ENCODE data around the gene PRCP. TPM values are rescaled to one million over a fixed set of nuclear protein-coding genes. Genes with fewer than 3 reads are reported as not detected.

Gene PRCP
- polyA plus RNA-seq, 6 donors from 2014 or later, result 133 to 176 (median 152) TPM

DNA sequence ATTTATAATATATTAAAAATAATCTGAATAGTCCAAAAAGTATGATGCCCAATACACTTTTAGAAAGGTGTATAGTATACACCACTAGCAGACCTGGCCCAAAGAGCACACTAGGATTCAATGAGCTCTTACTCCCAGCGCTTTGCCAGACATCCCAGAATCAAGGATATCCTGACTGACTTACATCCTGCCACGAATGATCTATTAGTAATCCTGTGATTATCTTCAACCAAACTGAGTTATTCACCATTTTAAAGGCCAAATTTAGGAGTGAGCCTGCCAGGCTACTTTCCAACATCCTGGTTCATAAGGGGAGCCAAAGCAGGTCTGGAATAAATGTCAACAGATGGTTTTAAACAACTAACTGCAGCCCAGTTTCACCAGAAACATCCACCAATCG lies 105.7 kb downstream of the PRCP start:
- DNase-seq (no peak), ATAC-seq (ENCODE audit: low read depth in 2 of 2) (no peak)
- Mint-ChIP-seq H3K4me3 (no peak overlapping the region), H3K27ac (no peak overlapping the region), H3K27me3 (peaks cover 2 to 16% (median 6%) of the 10 kb centered on the region in 3 donors), H3K9me3 (no peaks in the 10 kb centered on the region), H3K4me1 (no peaks in the 10 kb centered on the region), H3K36me3 (no peaks in the 10 kb centered on the region)

DNA sequence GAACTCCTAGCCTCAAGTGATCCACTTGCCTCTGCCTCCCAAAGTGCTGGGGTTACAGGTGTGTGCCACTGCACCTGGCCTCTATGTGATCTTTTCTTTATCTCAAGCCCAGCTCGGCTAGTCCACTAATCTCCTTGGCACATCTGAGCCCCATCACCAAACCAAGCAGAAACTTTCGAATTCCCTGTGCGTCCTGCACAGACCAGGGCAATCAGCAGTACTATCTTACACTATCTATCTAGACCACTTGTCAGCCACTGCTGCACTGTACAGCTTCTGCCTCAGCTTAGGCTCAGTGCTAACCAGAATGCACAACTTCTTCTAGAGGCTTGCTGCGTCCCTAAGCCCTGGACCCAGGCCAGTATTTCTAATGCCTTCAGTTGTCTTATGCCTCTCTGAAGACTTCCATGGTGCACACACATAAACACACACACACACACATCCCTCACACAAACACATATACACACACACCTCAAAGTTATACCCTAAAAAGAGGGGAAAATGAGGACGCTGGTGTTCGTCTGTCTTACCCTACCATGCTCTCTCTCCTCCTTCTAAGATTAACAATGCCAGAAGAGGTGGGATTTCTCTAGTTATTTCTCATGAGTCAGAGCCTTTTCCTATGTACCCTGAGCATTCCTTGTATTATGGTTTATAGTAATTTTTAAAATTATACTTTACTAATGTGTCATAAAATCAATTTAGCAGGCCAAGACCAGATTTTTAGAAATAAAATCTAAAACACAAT lies 107.2 kb downstream of the PRCP start:
- Mint-ChIP-seq H3K27ac (no peak overlapping the region), H3K36me3 (no peaks in the 10 kb centered on the region), H3K27me3 (peaks cover 0 to 8% (median 0%) of the 10 kb centered on the region in 3 donors), H3K4me1 (no peaks in the 10 kb centered on the region), H3K9me3 (no peaks in the 10 kb centered on the region), H3K4me3 (no peak overlapping the region)
- DNase-seq (no peak), ATAC-seq (ENCODE audit: low read depth in 2 of 2) (no peak)

DNA sequence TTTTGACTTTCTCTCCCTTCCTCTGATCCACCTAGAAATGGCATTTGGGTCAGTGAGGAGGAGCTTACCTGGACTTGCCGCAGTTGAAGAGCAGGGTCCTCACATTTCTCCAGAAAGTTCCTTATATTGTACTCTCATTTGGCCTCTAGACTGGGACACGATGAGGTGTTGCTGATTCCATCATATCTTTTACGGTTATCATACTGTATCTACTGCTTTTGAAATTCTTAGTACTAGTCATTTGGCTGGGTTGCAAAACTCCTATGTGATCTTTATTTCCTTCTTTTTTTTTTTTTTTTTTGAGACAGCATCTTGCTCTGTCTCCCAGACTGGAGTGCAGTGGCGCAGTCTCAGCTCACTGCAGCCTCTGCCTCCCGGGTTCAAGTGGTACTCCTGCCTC lies 107.9 kb downstream of the PRCP start:
- DNase-seq (no peak), ATAC-seq (ENCODE audit: low read depth in 2 of 2) (no peak)
- Mint-ChIP-seq H3K27ac (no peak overlapping the region), H3K36me3 (no peaks in the 10 kb centered on the region), H3K9me3 (no peaks in the 10 kb centered on the region), H3K27me3 (peaks cover 0 to 2% (median 0%) of the 10 kb centered on the region in 3 donors), H3K4me1 (no peaks in the 10 kb centered on the region), H3K4me3 (no peak overlapping the region)

DNA sequence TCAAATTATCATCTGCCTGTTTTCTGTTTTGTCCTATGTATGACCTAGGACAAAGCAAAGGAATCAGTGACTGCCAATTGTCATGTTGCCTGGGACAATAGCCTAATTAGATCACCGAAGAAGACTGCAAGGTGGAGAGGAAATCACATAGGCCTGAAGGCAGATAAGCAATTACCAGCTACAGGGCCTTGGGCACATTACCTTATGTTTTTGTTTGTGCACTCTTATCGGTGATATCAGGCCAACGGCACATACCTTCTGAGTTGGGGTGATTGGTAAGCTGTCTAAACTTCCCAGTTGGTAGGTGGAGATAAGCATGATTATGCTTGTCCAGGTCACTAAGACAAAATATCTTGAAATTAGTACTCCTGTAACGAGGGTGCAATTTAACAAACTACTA lies 108.5 kb downstream of the PRCP start:
- no peaks in the 10 kb centered on the region for H3K36me3 Mint-ChIP-seq
- DNase-seq, result no peak
- no peak for ATAC-seq (ENCODE audit: low read depth in 2 of 2)
- no peaks in the 10 kb centered on the region for H3K9me3 Mint-ChIP-seq
- H3K4me3 Mint-ChIP-seq, result no peak overlapping the region
- no peaks in the 10 kb centered on the region for H3K27me3 Mint-ChIP-seq
- H3K4me1 Mint-ChIP-seq, result no peaks in the 10 kb centered on the region
- no peak overlapping the region for H3K27ac Mint-ChIP-seq

DNA sequence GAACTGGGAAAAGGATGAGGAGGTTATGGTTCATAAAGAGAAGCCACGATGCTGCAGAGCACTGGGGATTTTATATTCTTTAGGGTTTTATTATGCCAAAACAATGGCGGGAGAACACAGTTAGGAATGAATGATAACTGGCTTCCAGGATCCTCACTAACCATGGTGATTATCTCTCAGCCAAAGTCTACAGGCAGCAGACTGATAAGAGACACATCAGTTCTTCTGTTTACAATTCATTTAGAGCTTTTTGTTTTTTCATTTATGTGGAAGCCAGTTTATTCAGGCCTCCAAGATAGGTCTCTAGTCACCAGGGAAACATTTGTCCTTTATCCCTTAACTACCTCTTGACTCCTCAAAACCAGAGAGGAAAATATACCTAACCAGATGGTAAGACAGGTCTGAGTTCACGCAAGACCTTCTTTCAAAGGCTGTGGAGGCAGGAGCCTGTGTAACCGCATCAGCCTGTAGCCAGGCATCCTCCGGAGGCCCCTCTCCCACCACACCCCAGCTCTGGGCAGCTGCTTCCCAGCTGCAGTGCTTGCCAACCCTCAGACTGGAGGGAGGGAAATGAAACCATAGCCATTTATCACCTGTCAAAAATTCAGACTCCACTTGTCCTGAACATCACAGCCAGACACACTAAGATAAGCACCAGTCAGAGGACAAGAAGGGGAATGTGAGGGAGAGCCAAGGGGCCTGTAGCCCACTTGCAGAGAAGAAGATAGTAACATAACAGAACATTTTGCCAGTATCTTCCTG lies 109.3 kb downstream of the PRCP start:
- no peaks in the 10 kb centered on the region for H3K9me3 Mint-ChIP-seq
- no peak overlapping the region for H3K4me3 Mint-ChIP-seq
- H3K27me3 Mint-ChIP-seq, result peaks cover 0 to 5% (median 0%) of the 10 kb centered on the region in 3 donors
- DNase-seq (no peak), ATAC-seq (ENCODE audit: low read depth in 2 of 2) (no peak)
- no peak overlapping the region for H3K27ac Mint-ChIP-seq
- H3K4me1 Mint-ChIP-seq, result no peaks in the 10 kb centered on the region
- no peaks in the 10 kb centered on the region for H3K36me3 Mint-ChIP-seq

DNA sequence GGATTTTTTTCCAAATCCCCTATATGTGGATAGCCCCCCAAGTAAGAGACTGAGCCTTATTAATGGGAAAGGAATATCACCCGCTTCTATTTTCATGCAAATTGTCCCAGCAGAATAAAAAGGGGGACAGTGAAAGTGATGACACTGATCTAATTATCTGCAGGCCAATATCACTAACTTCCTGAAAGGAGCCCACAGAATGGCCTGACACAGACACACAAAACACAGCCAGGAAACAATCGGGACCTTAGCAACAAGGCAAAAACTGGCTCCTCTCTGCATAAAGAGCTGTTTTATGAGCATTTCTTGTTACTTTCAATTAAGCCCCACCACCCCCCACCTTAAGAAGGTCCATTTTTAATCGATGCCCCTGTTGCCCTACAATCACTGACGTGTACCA lies 112.2 kb downstream of the PRCP start:
- no peaks in the 10 kb centered on the region for H3K36me3 Mint-ChIP-seq
- H3K9me3 Mint-ChIP-seq, result peaks cover 0 to 9% (median 2%) of the 10 kb centered on the region in 7 donors
- no peaks in the 10 kb centered on the region for H3K4me1 Mint-ChIP-seq
- no peak overlapping the region for H3K4me3 Mint-ChIP-seq
- H3K27ac Mint-ChIP-seq, result no peak overlapping the region
- H3K27me3 Mint-ChIP-seq, result peaks cover 5 to 14% (median 5%) of the 10 kb centered on the region in 3 donors
- no peak for ATAC-seq (ENCODE audit: low read depth in 2 of 2)
- DNase-seq, result no peak

DNA sequence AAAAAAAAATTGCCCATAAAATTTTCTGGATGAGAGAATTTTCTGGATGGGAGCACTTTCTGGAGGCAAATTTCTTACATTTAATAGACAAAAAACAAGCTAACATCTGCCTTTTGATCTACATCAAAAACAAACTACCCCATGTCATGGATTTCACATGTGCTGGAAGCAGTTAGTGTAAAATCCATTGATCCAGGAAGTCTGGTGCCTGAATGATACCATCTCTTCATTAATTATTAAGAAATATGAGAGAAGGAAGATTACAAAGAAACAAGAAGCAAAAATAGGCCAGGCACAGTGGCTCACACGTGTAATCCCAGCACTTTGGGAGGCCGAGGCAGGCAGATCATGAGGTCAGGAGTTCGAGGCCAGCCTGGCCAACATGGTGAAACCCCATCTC lies 113.4 kb downstream of the PRCP start:
- Mint-ChIP-seq H3K27ac (no peak overlapping the region), H3K9me3 (peaks cover 4 to 21% (median 9%) of the 10 kb centered on the region in 7 donors), H3K4me3 (no peak overlapping the region), H3K4me1 (no peaks in the 10 kb centered on the region), H3K27me3 (peaks cover 5 to 22% (median 5%) of the 10 kb centered on the region in 3 donors), H3K36me3 (peaks cover 0 to 7% of the 10 kb centered on the region in 2 donors)
- ATAC-seq (ENCODE audit: low read depth in 2 of 2) (no peak), DNase-seq (no peak)

DNA sequence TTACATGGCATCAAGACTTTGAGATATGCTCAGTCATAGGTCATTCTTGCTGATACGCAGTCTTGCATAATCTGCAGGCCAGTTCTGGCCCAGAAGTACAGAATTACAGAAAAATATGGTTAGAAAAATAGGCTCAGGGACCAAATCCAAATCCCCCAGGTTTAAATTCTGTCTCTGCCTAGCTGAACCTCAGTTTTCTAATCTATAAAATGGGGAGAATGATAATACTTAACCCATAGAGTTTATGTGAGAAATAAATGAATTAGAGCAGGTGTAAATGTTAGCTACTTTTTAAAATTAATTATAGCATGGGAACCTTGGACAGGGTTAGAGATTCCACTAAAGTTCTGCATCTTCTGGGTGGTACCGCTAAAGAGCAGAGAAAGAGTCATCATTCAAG lies 114.2 kb downstream of the PRCP start:
- H3K27me3 Mint-ChIP-seq, result peaks cover 9 to 22% (median 12%) of the 10 kb centered on the region in 3 donors
- H3K36me3 Mint-ChIP-seq, result peaks cover 0 to 14% of the 10 kb centered on the region in 2 donors
- H3K4me1 Mint-ChIP-seq, result no peaks in the 10 kb centered on the region
- no peak overlapping the region for H3K27ac Mint-ChIP-seq
- peaks cover 9 to 28% (median 13%) of the 10 kb centered on the region in 7 donors for H3K9me3 Mint-ChIP-seq
- H3K4me3 Mint-ChIP-seq, result no peak overlapping the region
- ATAC-seq (ENCODE audit: low read depth in 2 of 2) (no peak), DNase-seq (no peak)

DNA sequence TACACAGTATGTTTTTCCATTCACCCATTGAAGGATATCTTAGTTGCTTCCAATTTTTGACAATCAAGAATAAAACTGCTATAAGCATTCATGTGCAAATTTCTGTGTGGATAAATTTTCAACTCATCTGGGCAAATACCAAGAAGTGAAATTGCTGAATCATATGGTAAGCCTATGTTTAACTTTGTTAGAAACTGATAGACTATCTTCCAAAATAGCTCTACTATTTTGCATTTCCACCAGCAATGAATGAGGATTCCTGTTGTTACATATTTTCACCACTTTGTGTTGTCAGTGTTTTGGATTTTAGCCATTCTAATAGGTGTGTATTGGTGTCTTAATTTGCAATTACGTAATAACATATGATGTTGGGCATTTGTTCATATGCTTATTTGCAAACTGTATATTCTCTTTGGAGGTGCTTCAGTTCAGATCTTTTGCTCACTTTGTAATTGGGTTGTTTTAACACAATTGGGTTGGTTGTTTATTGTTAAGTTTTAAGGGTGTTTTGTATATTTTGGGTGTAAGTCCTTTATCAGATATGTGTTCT lies 117.3 kb downstream of the PRCP start:
- Mint-ChIP-seq H3K9me3 (peaks cover 12 to 42% (median 15%) of the 10 kb centered on the region in 7 donors), H3K4me1 (no peaks in the 10 kb centered on the region), H3K36me3 (peaks cover 0 to 16% of the 10 kb centered on the region in 2 donors), H3K27me3 (peaks cover 9 to 40% (median 29%) of the 10 kb centered on the region in 3 donors), H3K27ac (no peak overlapping the region), H3K4me3 (no peak overlapping the region)
- no peak for DNase-seq
- ATAC-seq (ENCODE audit: low read depth in 2 of 2), result no peak

DNA sequence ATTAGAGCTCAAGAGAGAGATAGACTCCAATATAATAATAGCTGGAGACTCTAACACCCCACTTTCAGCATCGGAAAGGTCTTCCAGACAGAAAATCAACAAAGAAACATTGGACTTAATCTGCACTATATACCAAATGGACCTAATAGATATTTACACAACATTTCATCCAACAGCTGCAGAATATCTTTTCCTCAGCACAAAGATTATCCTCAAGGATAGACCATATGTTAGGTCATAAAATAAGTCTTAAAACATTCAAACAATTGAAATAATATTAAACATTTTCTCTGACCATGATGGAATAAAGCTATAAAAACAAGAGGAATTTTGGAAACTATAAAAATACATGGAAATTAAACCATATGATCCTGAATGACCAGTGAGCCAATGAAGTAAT lies 121.5 kb downstream of the PRCP start:
- Mint-ChIP-seq H3K4me3 (no peak overlapping the region), H3K4me1 (no peaks in the 10 kb centered on the region), H3K27me3 (peaks cover 7 to 45% (median 41%) of the 10 kb centered on the region in 3 donors), H3K9me3 (peaks cover 21 to 72% (median 30%) of the 10 kb centered on the region in 7 donors), H3K27ac (no peak overlapping the region), H3K36me3 (peaks cover 7 to 31% of the 10 kb centered on the region in 2 donors)
- DNase-seq (no peak), ATAC-seq (ENCODE audit: low read depth in 2 of 2) (no peak)

DNA sequence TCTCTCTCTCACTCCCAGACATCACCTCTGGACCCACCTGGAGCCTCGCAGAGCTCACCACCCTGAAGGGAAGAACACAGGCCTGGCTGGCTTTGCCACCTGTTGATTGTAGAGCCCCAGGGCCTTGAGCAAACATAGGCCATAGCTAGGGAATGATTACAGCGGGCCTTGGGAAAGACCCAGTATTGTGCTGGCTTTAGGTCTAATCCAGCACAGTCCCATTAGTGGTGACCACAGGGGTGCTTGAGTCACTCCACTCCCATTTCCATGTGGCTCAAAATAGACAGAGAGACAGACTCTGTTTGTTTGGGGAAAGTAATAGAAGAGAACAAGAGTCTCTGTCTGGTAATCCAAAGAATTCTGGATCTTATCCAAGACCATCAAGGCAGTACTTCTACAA lies 123.9 kb downstream of the PRCP start:
- no peak overlapping the region for H3K4me3 Mint-ChIP-seq
- H3K27me3 Mint-ChIP-seq, result peaks cover 11 to 44% (median 33%) of the 10 kb centered on the region in 3 donors
- no peak for ATAC-seq (ENCODE audit: low read depth in 2 of 2)
- H3K4me1 Mint-ChIP-seq, result no peaks in the 10 kb centered on the region
- peaks cover 7 to 21% of the 10 kb centered on the region in 2 donors for H3K36me3 Mint-ChIP-seq
- H3K9me3 Mint-ChIP-seq, result peaks cover 15 to 54% (median 25%) of the 10 kb centered on the region in 7 donors
- DNase-seq, result no peak
- H3K27ac Mint-ChIP-seq, result no peak overlapping the region

DNA sequence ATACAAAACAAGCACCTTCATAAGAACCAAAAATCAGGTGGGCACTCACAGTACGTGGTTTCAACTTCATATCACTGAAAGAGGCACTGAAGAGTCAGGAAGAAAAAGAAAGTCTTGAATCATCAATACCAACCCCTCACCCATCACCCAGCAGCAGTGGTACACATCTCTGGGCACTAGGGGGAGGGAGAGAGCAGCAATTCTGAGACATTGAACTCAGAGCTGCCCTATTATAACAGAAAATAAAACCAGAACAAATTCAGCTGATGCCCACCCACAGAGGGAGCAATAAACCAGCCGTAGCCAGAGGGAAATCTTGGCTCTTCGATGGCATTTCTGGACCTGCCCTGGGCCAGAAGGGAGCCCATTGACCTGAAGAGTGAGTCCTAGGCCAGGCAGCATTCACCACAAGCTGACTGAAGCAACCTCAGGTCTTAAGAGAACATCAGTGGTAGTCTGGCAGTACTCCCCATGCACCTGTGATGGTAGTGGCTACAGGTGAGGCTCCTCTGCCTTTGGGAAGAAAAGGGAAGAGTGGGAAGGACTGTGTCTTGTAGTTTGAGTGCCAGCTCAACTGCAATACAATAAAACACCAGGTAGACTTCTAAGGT lies 124.4 kb downstream of the PRCP start:
- Mint-ChIP-seq H3K4me1 (no peaks in the 10 kb centered on the region), H3K36me3 (peaks cover 7 to 15% of the 10 kb centered on the region in 2 donors), H3K4me3 (no peak overlapping the region), H3K27me3 (peaks cover 7 to 44% (median 28%) of the 10 kb centered on the region in 3 donors), H3K9me3 (peaks cover 11 to 49% (median 25%) of the 10 kb centered on the region in 7 donors), H3K27ac (no peak overlapping the region)
- ATAC-seq (ENCODE audit: low read depth in 2 of 2), result no peak
- DNase-seq, result peak; percentile 3

DNA sequence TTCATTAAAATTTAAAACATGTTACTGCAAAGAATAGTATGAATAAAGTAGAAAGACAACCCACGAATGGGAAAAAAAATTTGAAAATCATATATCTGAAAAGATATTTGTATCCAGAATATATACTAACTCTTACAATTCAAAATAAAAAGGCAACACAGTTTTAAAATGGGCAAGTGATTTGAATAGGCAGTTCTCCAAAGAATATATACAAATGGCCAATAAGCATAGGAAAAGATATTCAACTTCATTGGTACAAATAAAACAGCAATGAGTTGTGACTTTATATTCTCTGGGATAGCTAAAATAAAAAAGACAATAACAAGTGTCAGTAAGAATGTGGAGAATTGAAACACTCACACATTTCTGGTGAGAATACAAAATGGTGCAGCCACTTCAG lies 125.0 kb downstream of the PRCP start:
- peaks cover 7 to 44% (median 27%) of the 10 kb centered on the region in 3 donors for H3K27me3 Mint-ChIP-seq
- H3K9me3 Mint-ChIP-seq, result peaks cover 11 to 49% (median 25%) of the 10 kb centered on the region in 7 donors
- H3K4me1 Mint-ChIP-seq, result no peaks in the 10 kb centered on the region
- no peak for ATAC-seq (ENCODE audit: low read depth in 2 of 2)
- no peak overlapping the region for H3K27ac Mint-ChIP-seq
- DNase-seq, result no peak
- peaks cover 7 to 15% of the 10 kb centered on the region in 2 donors for H3K36me3 Mint-ChIP-seq
- H3K4me3 Mint-ChIP-seq, result no peak overlapping the region
